ENCODE data around the gene MVB12B. TPM values are rescaled to one million over a fixed set of nuclear protein-coding genes. Genes with fewer than 3 reads are reported as not detected.

MVB12B gene
- total and polyA plus RNA-seq, 7 experiments from 2014 or later, result 1.6 to 9.7 (median 3.8) TPM

GRCh38 chr9:126430124-126430523, 103.5 kb downstream of the MVB12B start:
- DNase-seq (no peak), ATAC-seq (no peak)
- Mint-ChIP-seq H3K36me3 (peaks cover 0 to 10% (median 0%) of the 10 kb centered on the region in 5 donors), H3K9me3 (no peaks in the 10 kb centered on the region), H3K27ac (peak overlapping the region in 1 of 9 donors; percentile 57), H3K4me1 (peaks cover 0 to 8% (median 0%) of the 10 kb centered on the region in 7 donors), H3K27me3 (peaks cover 0 to 38% (median 0%) of the 10 kb centered on the region in 5 donors), H3K4me3 (peak overlapping the region in 1 of 10 donors; percentile 5)
- no peak overlapping the region for H3K27ac ChIP-seq (ENCODE audit: low read depth, low read length)
- H3K27me3 ChIP-seq (ENCODE audit: control insufficient read depth in 2 of 2, insufficient read depth in 2 of 2, low read length in 2 of 2), result no peaks in the 10 kb centered on the region
- ChIA-PET CTCF (no interaction called here), POLR2A (no interaction called here)
- no peaks in the 10 kb centered on the region for H3K4me1 ChIP-seq (ENCODE audit: control insufficient read depth in 2 of 2, insufficient read depth in 2 of 2, low read length in 2 of 2)
- no peak overlapping the region for H3K4me3 ChIP-seq (ENCODE audit: low read length)
- no peaks in the 10 kb centered on the region for H3K9me3 ChIP-seq (ENCODE audit: control insufficient read depth in 2 of 3, low read length in 3 of 3)
- intact Hi-C loops (cut with micrococcal nuclease), result no loop called here
- H3K36me3 ChIP-seq (ENCODE audit: control insufficient read depth in 2 of 3, insufficient read depth in 3 of 3, low read length in 3 of 3), result no peaks in the 10 kb centered on the region

- Histone ChIP-seq H3K4me1 (ENCODE audit: control insufficient read depth in 2 of 2, insufficient read depth in 2 of 2, low read length in 2 of 2) (no peaks in the 10 kb centered on the region), H3K27me3 (ENCODE audit: control insufficient read depth in 2 of 2, insufficient read depth in 2 of 2, low read length in 2 of 2) (no peaks in the 10 kb centered on the region), H3K27ac (ENCODE audit: low read depth, low read length) (no peak overlapping the region), H3K4me3 (ENCODE audit: low read length) (no peak overlapping the region), H3K36me3 (ENCODE audit: control insufficient read depth in 2 of 3, insufficient read depth in 3 of 3, low read length in 3 of 3) (no peaks in the 10 kb centered on the region), H3K9me3 (ENCODE audit: control insufficient read depth in 2 of 3, low read length in 3 of 3) (no peaks in the 10 kb centered on the region)
- ATAC-seq, result no peak
- Mint-ChIP-seq H3K4me1 (peaks cover 0 to 8% (median 0%) of the 10 kb centered on the region in 7 donors), H3K9me3 (no peaks in the 10 kb centered on the region), H3K36me3 (peaks cover 0 to 10% (median 0%) of the 10 kb centered on the region in 5 donors), H3K4me3 (no peak overlapping the region), H3K27me3 (peaks cover 0 to 43% (median 0%) of the 10 kb centered on the region in 5 donors), H3K27ac (no peak overlapping the region)
- intact Hi-C loops (cut with micrococcal nuclease), result no loop called here
- no peak for DNase-seq
- ChIA-PET CTCF (no interaction called here), POLR2A (no interaction called here)
These were observed 104.6 kb downstream of the MVB12B start for GRCh38 chr9:126431077-126431742.

GRCh38 chr9:126432659-126433058, 106.0 kb downstream of the MVB12B start:
- H3K4me1 ChIP-seq (ENCODE audit: control insufficient read depth in 2 of 2, insufficient read depth in 2 of 2, low read length in 2 of 2), result no peaks in the 10 kb centered on the region
- ChIA-PET POLR2A (interaction anchor here (1.0 kb wide), 1 partner anchor 10 kb away, joined by 3 read pairs; no protein-coding TSS in a partner anchor), CTCF (no interaction called here)
- Mint-ChIP-seq H3K4me1 (peaks cover 0 to 8% (median 0%) of the 10 kb centered on the region in 7 donors), H3K27ac (no peak overlapping the region), H3K27me3 (peaks cover 0 to 35% (median 0%) of the 10 kb centered on the region in 5 donors), H3K4me3 (no peak overlapping the region), H3K9me3 (no peaks in the 10 kb centered on the region), H3K36me3 (peaks cover 0 to 10% (median 0%) of the 10 kb centered on the region in 5 donors)
- no peaks in the 10 kb centered on the region for H3K36me3 ChIP-seq (ENCODE audit: control insufficient read depth in 2 of 3, insufficient read depth in 3 of 3, low read length in 3 of 3)
- no peak for ATAC-seq
- H3K27me3 ChIP-seq (ENCODE audit: control insufficient read depth in 2 of 2, insufficient read depth in 2 of 2, low read length in 2 of 2), result no peaks in the 10 kb centered on the region
- H3K4me3 ChIP-seq (ENCODE audit: low read length), result no peak overlapping the region
- no peak for DNase-seq
- H3K9me3 ChIP-seq (ENCODE audit: control insufficient read depth in 2 of 3, low read length in 3 of 3), result no peaks in the 10 kb centered on the region
- intact Hi-C loops (cut with micrococcal nuclease), result no loop called here
- no peak overlapping the region for H3K27ac ChIP-seq (ENCODE audit: low read depth, low read length)

- Mint-ChIP-seq H3K4me1 (peaks cover 0 to 4% (median 0%) of the 10 kb centered on the region in 7 donors), H3K27ac (no peak overlapping the region), H3K9me3 (no peaks in the 10 kb centered on the region), H3K4me3 (no peak overlapping the region), H3K27me3 (peaks cover 0 to 20% (median 0%) of the 10 kb centered on the region in 5 donors), H3K36me3 (peaks cover 0 to 4% (median 0%) of the 10 kb centered on the region in 5 donors)
- Histone ChIP-seq H3K4me1 (ENCODE audit: control insufficient read depth in 2 of 2, insufficient read depth in 2 of 2, low read length in 2 of 2) (no peaks in the 10 kb centered on the region), H3K4me3 (ENCODE audit: low read length) (no peak overlapping the region), H3K36me3 (ENCODE audit: control insufficient read depth in 2 of 3, insufficient read depth in 3 of 3, low read length in 3 of 3) (no peaks in the 10 kb centered on the region), H3K9me3 (ENCODE audit: control insufficient read depth in 2 of 3, low read length in 3 of 3) (no peaks in the 10 kb centered on the region), H3K27me3 (ENCODE audit: control insufficient read depth in 2 of 2, insufficient read depth in 2 of 2, low read length in 2 of 2) (no peaks in the 10 kb centered on the region), H3K27ac (ENCODE audit: low read depth, low read length) (no peak overlapping the region)
- POLR2A ChIA-PET, result no interaction called here
- CTCF ChIA-PET, result no interaction called here
- ATAC-seq, result no peak
- DNase-seq, result no peak
- intact Hi-C loops (cut with micrococcal nuclease), result no loop called here
These were observed 108.5 kb downstream of the MVB12B start for GRCh38 chr9:126435105-126435504.

- DNase-seq (no peak), ATAC-seq (no peak)
- Mint-ChIP-seq H3K27me3 (peaks cover 0 to 18% (median 0%) of the 10 kb centered on the region in 5 donors), H3K27ac (no peak overlapping the region), H3K4me3 (no peak overlapping the region), H3K36me3 (peaks cover 0 to 4% (median 0%) of the 10 kb centered on the region in 5 donors), H3K4me1 (peaks cover 0 to 3% (median 0%) of the 10 kb centered on the region in 7 donors), H3K9me3 (no peaks in the 10 kb centered on the region)
- POLR2A ChIA-PET, result no interaction called here
- no peak overlapping the region for H3K27ac ChIP-seq (ENCODE audit: low read depth, low read length)
- no peak overlapping the region for H3K4me3 ChIP-seq (ENCODE audit: low read length)
- intact Hi-C loops (cut with micrococcal nuclease), result no loop called here
- CTCF ChIA-PET, result no interaction called here
- H3K36me3 ChIP-seq (ENCODE audit: control insufficient read depth in 2 of 3, insufficient read depth in 3 of 3, low read length in 3 of 3), result no peaks in the 10 kb centered on the region
- H3K9me3 ChIP-seq (ENCODE audit: control insufficient read depth in 2 of 3, low read length in 3 of 3), result no peaks in the 10 kb centered on the region
- no peaks in the 10 kb centered on the region for H3K27me3 ChIP-seq (ENCODE audit: control insufficient read depth in 2 of 2, insufficient read depth in 2 of 2, low read length in 2 of 2)
- no peaks in the 10 kb centered on the region for H3K4me1 ChIP-seq (ENCODE audit: control insufficient read depth in 2 of 2, insufficient read depth in 2 of 2, low read length in 2 of 2)
These were observed 109.0 kb downstream of the MVB12B start for GRCh38 chr9:126435626-126436025.

GRCh38 chr9:126436545-126437267, 110.1 kb downstream of the MVB12B start:
- peaks cover 0 to 3% (median 0%) of the 10 kb centered on the region in 7 donors for H3K4me1 Mint-ChIP-seq
- Histone ChIP-seq H3K9me3 (ENCODE audit: control insufficient read depth in 2 of 3, low read length in 3 of 3) (no peaks in the 10 kb centered on the region), H3K36me3 (ENCODE audit: control insufficient read depth in 2 of 3, insufficient read depth in 3 of 3, low read length in 3 of 3) (no peaks in the 10 kb centered on the region), H3K27ac (ENCODE audit: low read depth, low read length) (no peak overlapping the region), H3K4me1 (ENCODE audit: control insufficient read depth in 2 of 2, insufficient read depth in 2 of 2, low read length in 2 of 2) (no peaks in the 10 kb centered on the region), H3K27me3 (ENCODE audit: control insufficient read depth in 2 of 2, insufficient read depth in 2 of 2, low read length in 2 of 2) (no peaks in the 10 kb centered on the region), H3K4me3 (ENCODE audit: low read length) (no peak overlapping the region)
- POLR2A ChIA-PET, result interaction anchor here (1.2 kb wide), 1 partner anchor 35 kb away, joined by 3 read pairs; no protein-coding TSS in a partner anchor
- H3K27me3 Mint-ChIP-seq, result peaks cover 0 to 18% (median 0%) of the 10 kb centered on the region in 5 donors
- peaks cover 0 to 4% (median 0%) of the 10 kb centered on the region in 5 donors for H3K36me3 Mint-ChIP-seq
- H3K9me3 Mint-ChIP-seq, result no peaks in the 10 kb centered on the region
- CTCF ChIA-PET, result interaction anchor here (0.6 kb wide), 1 partner anchor 31 kb away, joined by 3 read pairs; no protein-coding TSS in a partner anchor
- no peak overlapping the region for H3K4me3 Mint-ChIP-seq
- DNase-seq, result no peak
- no peak overlapping the region for H3K27ac Mint-ChIP-seq
- intact Hi-C loops (cut with micrococcal nuclease), result no loop called here
- no peak for ATAC-seq

All from naive thymus-derived CD4-positive, alpha-beta T cell (primary cell).